B cell (primary cell): Measurements from ENCODE around the gene GRHL3. TPM values are rescaled to one million over a fixed set of nuclear protein-coding genes. Genes with fewer than 3 reads are reported as not detected.

Experiments
- ATAC-seq: fragments of 200-7000 bp; cut with Tn5 transposase; one replicate; pipeline ENCODE4 v1.10.0; 2021; ENCODE audit warnings: low read depth, mild to moderate bottlenecking, moderate number of reproducible peaks, moderate library complexity
- CTCF ChIA-PET: fragments of 350-600 bp; sonication (Branson Sonifier 250); formaldehyde crosslinking; loops from one replicate; lab custom pipeline; 2021; ENCODE audit warnings: antibody characterized with exemption, inconsistent platforms; lab: Charles Lee
- POLR2A ChIA-PET: fragments of 350-600 bp; sonication (Branson Sonifier 250); formaldehyde crosslinking; loops from one replicate; lab custom pipeline; 2021; ENCODE audit warnings: antibody characterized with exemption; lab: Charles Lee
- DNase-seq: peaks from one replicate; pipeline ENCODE4 v3.0.0; 2013
- H2AFZ ChIP-seq: 2 replicates; pipeline ENCODE4 v1.6.1; 2012; ENCODE audit warnings: mild to moderate bottlenecking, low read depth, low read length; ENCODE audit not compliant: insufficient read depth, poor library complexity, severe bottlenecking
- H3K27ac ChIP-seq, 2 donors: 1 replicate in 1 of 2; 2 replicates in 1 of 2; pipeline ENCODE4 v1.5.1; 2012 to 2013; ENCODE audit warnings: low read length in 2 of 2, mild to moderate bottlenecking in 2 of 2, moderate library complexity in 1 of 2
- H3K27me3 ChIP-seq, 4 experiments: fragments of 200-600 bp in 1 of 4; sonication (generic) in 1 of 4; replicated peaks in 1 of 4; 1 replicate in 2 of 4; 2 replicates in 2 of 4; pipeline versions ENCODE4 v1.6.1 to v1.7.0; 2013 to 2016; ENCODE audit warnings: low read length in 3 of 4, mild to moderate bottlenecking in 2 of 4, mixed read lengths in 1 of 4, moderate library complexity in 1 of 4; ENCODE audit not compliant: insufficient read depth in 4 of 4, control insufficient read depth in 3 of 4; ENCODE audit errors: control extremely low read depth in 1 of 4
- H3K36me3 ChIP-seq, 2 experiments: replicated peaks in 1 of 2; 1 replicate in 1 of 2; 2 replicates in 1 of 2; pipeline versions ENCODE4 v1.6.1 to v1.7.1; 2013; ENCODE audit warnings: low read length in 1 of 2; ENCODE audit not compliant: insufficient read depth in 2 of 2, control insufficient read depth in 1 of 2; ENCODE audit errors: control extremely low read depth in 1 of 2, extremely low read depth in 1 of 2
- H3K4me1 ChIP-seq, 2 donors: fragments of 200-600 bp in 1 of 2; sonication (generic) in 1 of 2; 1 replicate in 1 of 2; 2 replicates in 1 of 2; pipeline versions ENCODE4 v1.5.1 to v1.6.1; 2013 to 2017; ENCODE audit warnings: low read length in 2 of 2; ENCODE audit not compliant: control insufficient read depth in 2 of 2, insufficient read depth in 2 of 2
- H3K4me2 ChIP-seq: replicated peaks from 2 replicates; pipeline ENCODE3; 2012; ENCODE audit warnings: mild to moderate bottlenecking, low read depth, low read length; ENCODE audit not compliant: poor library complexity, severe bottlenecking
- H3K4me3 ChIP-seq, 5 experiments: fragments of 200-600 bp in 1 of 5; sonication (generic) in 1 of 5; 1 replicate in 3 of 5; 2 replicates in 2 of 5; pipeline versions ENCODE4 v1.5.1 to v1.7.0; 2011 to 2016; ENCODE audit warnings: low read length in 4 of 5, mild to moderate bottlenecking in 4 of 5, low read depth in 2 of 5, control low read depth in 1 of 5, moderate library complexity in 1 of 5; ENCODE audit not compliant: insufficient read depth in 1 of 5; ENCODE audit errors: control extremely low read depth in 1 of 5, extremely low read depth in 1 of 5
- H3K79me2 ChIP-seq: fragments of 200-600 bp; sonication (generic); one replicate; pipeline ENCODE4 v1.6.0; 2016; ENCODE audit warnings: low read length; ENCODE audit not compliant: control insufficient read depth, insufficient read depth
- H3K9ac ChIP-seq: fragments of 200-600 bp; sonication (generic); 2 replicates; pipeline ENCODE4 v1.6.1; 2017; ENCODE audit warnings: mild to moderate bottlenecking, low read length, moderate library complexity
- H3K9me3 ChIP-seq, 3 donors: one replicate each; pipeline versions ENCODE4 v1.6.1 to v1.7.1; 2013; ENCODE audit warnings: low read length in 2 of 3; ENCODE audit not compliant: control insufficient read depth in 2 of 3, insufficient read depth in 1 of 3; ENCODE audit errors: control extremely low read depth in 1 of 3
- H4K20me1 ChIP-seq: 2 replicates; pipeline ENCODE4 v1.6.0; 2012; ENCODE audit warnings: mild to moderate bottlenecking, low read length; ENCODE audit not compliant: insufficient read depth, control insufficient read depth, poor library complexity, severe bottlenecking
- H3K27ac Mint-ChIP-seq: one replicate; pipeline ENCODE4 v1.8.0; 2021; ENCODE audit warnings: mixed read lengths
- H3K27me3 Mint-ChIP-seq: one replicate; pipeline ENCODE4 v1.8.0; 2021; ENCODE audit warnings: mixed read lengths
- H3K4me1 Mint-ChIP-seq: one replicate; pipeline ENCODE4 v1.8.0; 2021; ENCODE audit warnings: mixed read lengths
- H3K4me3 Mint-ChIP-seq: one replicate; pipeline ENCODE4 v1.8.0; 2021; ENCODE audit warnings: mixed read lengths
- H3K9me3 Mint-ChIP-seq: one replicate; pipeline ENCODE4 v1.8.0; 2022; ENCODE audit warnings: mixed read lengths; ENCODE audit not compliant: insufficient read depth
- CTCF ChIP-seq: fragments of 200-600 bp; IDR thresholded peaks from one replicate; pipeline ENCODE4 v1.8.0; 2022; ENCODE audit warnings: antibody characterized with exemption, mild to moderate bottlenecking
- EZH2 ChIP-seq: IDR thresholded peaks from 2 replicates; pipeline ENCODE4 v1.6.1; 2012; ENCODE audit warnings: borderline replicate concordance, low read depth, mild to moderate bottlenecking, moderate library complexity, low read length; ENCODE audit not compliant: insufficient read depth, poor library complexity, severe bottlenecking
- WGBS: methylation state at CpG from one replicate; pipeline ENCODE4 v1.1.5; 2013; ENCODE audit warnings: missing lambda C conversion rate; ENCODE audit not compliant: insufficient coverage; 5-methylcytosine and 5-hydroxymethylcytosine counted together
- intact Hi-C: fragments of 100-400 bp; cut with micrococcal nuclease; formaldehyde crosslinking; loops from one replicate; pipeline ENCODE4 v1.10.0; 2022
- polyA plus RNA-seq: library from polyadenylated mRNA; depleted of rRNA; stranded (reverse); fragments of >200 nt; gene quantifications from 2 replicates; pipeline ENCODE4 v1.2.3, GENCODE V29; 2012
- total RNA-seq, 2 donors: library from RNA; stranded (reverse); fragments of 120-200 nt in 1 of 2; gene quantifications; 1 replicate in 1 of 2; 2 replicates in 1 of 2; pipeline versions ENCODE4 v1.2.3 to v1.2.4, GENCODE V29; 2013 to 2022

GRHL3 gene
- total and polyA plus RNA-seq, 2 donors (not counting 1 experiment from before 2014, with no cell fraction given) = not detected

DNA sequence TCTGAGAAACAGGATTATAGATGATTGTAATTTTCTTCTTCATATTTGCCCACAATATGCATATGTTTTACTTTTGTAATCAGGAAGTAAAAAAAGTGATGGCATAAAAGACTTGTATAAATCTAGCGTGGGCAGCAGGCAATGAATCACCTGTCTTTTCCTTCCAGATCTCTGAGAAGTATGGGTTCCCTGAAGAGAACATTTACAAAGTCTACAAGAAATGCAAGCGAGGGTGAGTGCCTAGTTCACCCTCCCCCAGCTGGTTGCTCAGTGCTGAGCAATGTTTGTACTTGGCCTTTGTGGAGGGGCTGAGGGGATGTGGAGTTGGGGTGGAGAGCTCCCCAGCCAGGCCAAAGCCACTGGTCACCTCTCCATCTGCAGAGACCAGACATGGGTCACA is 30.7 kb downstream of the GRHL3 start:
- no peaks in the 10 kb centered on the region for H4K20me1 ChIP-seq
- no peak overlapping the region for H3K4me2 ChIP-seq
- ChIA-PET CTCF (interaction anchor here (0.9 kb wide), 1 partner anchor 239 kb away, joined by 3 read pairs; no protein-coding TSS in a partner anchor), POLR2A (no interaction called here)
- no peak overlapping the region for H3K4me3 Mint-ChIP-seq
- peaks cover 0 to 3% (median 0%) of the 10 kb centered on the region in 3 donors for H3K9me3 ChIP-seq
- no peak overlapping the region for H2AFZ ChIP-seq
- H3K9ac ChIP-seq = no peak overlapping the region
- H3K27ac ChIP-seq = no peak overlapping the region
- peaks cover 6% of the 10 kb centered on the region for H3K27me3 Mint-ChIP-seq
- DNase-seq (no peak), ATAC-seq (no peak)
- peaks cover 4% of the 10 kb centered on the region for H3K4me1 Mint-ChIP-seq
- H3K4me1 ChIP-seq = peaks cover 0 to 6% of the 10 kb centered on the region in 2 donors
- no peak overlapping the region for H3K4me3 ChIP-seq
- peaks cover 0 to 8% (median 0%) of the 10 kb centered on the region in 4 experiments for H3K27me3 ChIP-seq
- no peaks in the 10 kb centered on the region for H3K9me3 Mint-ChIP-seq
- no peak for TF ChIP-seq EZH2
- no peak for TF ChIP-seq CTCF
- no peak overlapping the region for H3K27ac Mint-ChIP-seq
- intact Hi-C loops = no loop called here
- WGBS = no CpG with 5 or more reads among the region's 2 CpGs
- H3K79me2 ChIP-seq = no peaks in the 10 kb centered on the region
- H3K36me3 ChIP-seq = no peaks in the 10 kb centered on the region

DNA sequence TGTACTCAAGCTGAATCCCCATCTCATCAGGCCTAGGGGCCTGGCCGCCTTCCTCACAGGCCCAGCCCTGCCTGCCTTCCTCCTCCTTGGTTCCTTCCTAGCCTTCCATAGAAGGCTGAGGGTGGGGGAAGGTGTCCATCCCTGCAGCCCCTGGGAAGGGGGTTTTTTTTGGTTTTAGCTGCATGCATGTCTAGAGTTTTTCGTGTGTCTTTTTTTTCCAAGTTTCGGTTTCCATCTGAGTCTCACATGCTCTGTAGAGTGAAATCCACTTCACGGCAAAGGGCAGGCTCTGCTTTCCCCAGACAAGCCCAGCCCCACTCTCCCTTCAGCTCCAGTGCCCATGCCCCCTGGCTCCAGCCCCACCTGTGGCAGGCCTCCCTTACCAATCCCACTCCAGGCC is 32.1 kb downstream of the GRHL3 start:
- Histone ChIP-seq H3K36me3 (no peaks in the 10 kb centered on the region), H3K4me3 (no peak overlapping the region), H3K4me1 (peaks cover 0 to 6% of the 10 kb centered on the region in 2 donors), H2AFZ (no peak overlapping the region), H4K20me1 (no peaks in the 10 kb centered on the region), H3K27ac (no peak overlapping the region), H3K79me2 (no peaks in the 10 kb centered on the region), H3K4me2 (peak overlapping the region; percentile 15), H3K9me3 (no peaks in the 10 kb centered on the region), H3K27me3 (peaks cover 0 to 4% (median 0%) of the 10 kb centered on the region in 4 experiments), H3K9ac (no peak overlapping the region)
- Mint-ChIP-seq H3K4me3 (no peak overlapping the region), H3K27me3 (peaks cover 6% of the 10 kb centered on the region), H3K27ac (peak overlapping the region; percentile 39), H3K4me1 (peaks cover 4% of the 10 kb centered on the region), H3K9me3 (no peaks in the 10 kb centered on the region)
- DNase-seq (no peak), ATAC-seq (no peak)
- TF ChIP-seq CTCF (no peak), EZH2 (no peak)
- intact Hi-C loops = no loop called here
- POLR2A ChIA-PET = no interaction called here
- CTCF ChIA-PET = no interaction called here
- 75% methylated on average over 2 of the region's 4 CpGs for WGBS
